HEK293 (cell line): Measurements from ENCODE around the gene CATSPER1.

ENCODE experiments used
- CTCF ChIA-PET: fragments of 350-600 bp; formaldehyde crosslinking; extraction: SDS; loops from one replicate; lab custom pipeline; 2021; ENCODE audit warnings: antibody characterized with exemption; lab: Yijun Ruan, JAX
- POLR2A ChIA-PET: fragments of 300-600 bp; formaldehyde crosslinking; extraction: SDS; loops from one replicate; lab custom pipeline; 2020; ENCODE audit warnings: antibody characterized with exemption, inconsistent platforms; lab: Yijun Ruan, JAX
- H3K27ac ChIP-seq: fragments of 200-500 bp; sonication (Bioruptor generic); 2 replicates; pipeline ENCODE4 v1.5.1; 2014; ENCODE audit warnings: low read depth, low read length, control low read depth, inconsistent platforms; ENCODE audit errors: extremely low read depth
- H3K36me3 ChIP-seq, 2 experiments: fragments of 200-500 bp in 1 of 2; sonication (Bioruptor generic) in 1 of 2; 1 replicate in 1 of 2; 2 replicates in 1 of 2; pipeline ENCODE4 v1.5.1; 2014 to 2017; ENCODE audit warnings: inconsistent platforms in 2 of 2, low read length in 2 of 2; ENCODE audit not compliant: control insufficient read depth in 2 of 2, insufficient read depth in 1 of 2
- H3K4me1 ChIP-seq: fragments of 200-500 bp; sonication (Bioruptor generic); 2 replicates; pipeline ENCODE4 v1.5.1; 2014; ENCODE audit warnings: mild to moderate bottlenecking, low read length, inconsistent platforms; ENCODE audit not compliant: control insufficient read depth, insufficient read depth
- H3K4me3 ChIP-seq: 2 replicates; pipeline ENCODE4 v1.5.1; 2011; ENCODE audit warnings: low read depth, mild to moderate bottlenecking, control low read depth, low read length, moderate library complexity
- H3K9me3 ChIP-seq: fragments of 200-500 bp; sonication (Bioruptor generic); 2 replicates; pipeline ENCODE4 v1.5.1; 2014; ENCODE audit warnings: low read depth, low read length, inconsistent platforms; ENCODE audit not compliant: control insufficient read depth, insufficient read depth
- BCL11A ChIP-seq: fragments of 450-650 bp; formaldehyde crosslinking; IDR thresholded peaks from 2 replicates; pipeline ENCODE4 v1.5.1; 2016; ENCODE audit warnings: low read depth, missing biosample characterization, missing genetic modification characterization
- EGR2 ChIP-seq: fragments of 450-650 bp; formaldehyde crosslinking; IDR thresholded peaks from 2 replicates; pipeline ENCODE4 v1.5.1; 2016; ENCODE audit warnings: low read depth, missing biosample characterization, missing genetic modification characterization
- ELK4 ChIP-seq: IDR thresholded peaks from 2 replicates; pipeline ENCODE4 v1.6.1; 2011; ENCODE audit warnings: mild to moderate bottlenecking, low read depth, low read length, borderline replicate concordance
- GFI1B ChIP-seq: fragments of 450-650 bp; formaldehyde crosslinking; IDR thresholded peaks from 2 replicates; pipeline ENCODE4 v1.5.1; 2016; ENCODE audit warnings: missing biosample characterization, missing genetic modification characterization
- GLI2 ChIP-seq: fragments of 450-650 bp; formaldehyde crosslinking; IDR thresholded peaks from 2 replicates; pipeline ENCODE4; 2017; ENCODE audit warnings: missing biosample characterization, missing genetic modification characterization, low read depth, borderline replicate concordance
- GLIS1 ChIP-seq: fragments of 450-650 bp; formaldehyde crosslinking; IDR thresholded peaks from 2 replicates; pipeline ENCODE4 v1.5.1; 2016; ENCODE audit warnings: missing biosample characterization, missing genetic modification characterization
- INSM2 ChIP-seq: fragments of 450-650 bp; formaldehyde crosslinking; IDR thresholded peaks from 2 replicates; pipeline ENCODE4 v1.5.1; 2016; ENCODE audit warnings: missing biosample characterization, missing genetic modification characterization
- SETDB1 ChIP-seq: IDR thresholded peaks from one replicate; pipeline ENCODE4 v1.6.1; 2017; ENCODE audit warnings: mild to moderate bottlenecking, low read length, moderate library complexity, mixed read lengths; ENCODE audit not compliant: insufficient read length
- SP2 ChIP-seq: fragments of 450-650 bp; formaldehyde crosslinking; IDR thresholded peaks from 2 replicates; pipeline ENCODE4 v1.5.1; 2016; ENCODE audit warnings: missing biosample characterization, missing genetic modification characterization
- SP7 ChIP-seq: fragments of 450-650 bp; formaldehyde crosslinking; IDR thresholded peaks from 2 replicates; pipeline ENCODE4 v1.5.1; 2016; ENCODE audit warnings: missing biosample characterization, missing genetic modification characterization
- ZBTB1 ChIP-seq: fragments of 450-650 bp; formaldehyde crosslinking; IDR thresholded peaks from 2 replicates; pipeline ENCODE4 v1.5.1; 2016; ENCODE audit warnings: missing biosample characterization, missing genetic modification characterization
- ZFP69B ChIP-seq: fragments of 450-650 bp; formaldehyde crosslinking; IDR thresholded peaks from 2 replicates; pipeline ENCODE4 v1.5.1; 2016; ENCODE audit warnings: missing biosample characterization, missing genetic modification characterization
- ZNF155 ChIP-seq: fragments of 450-650 bp; formaldehyde crosslinking; IDR thresholded peaks from 2 replicates; pipeline ENCODE4 v1.5.1; 2016; ENCODE audit warnings: missing biosample characterization, missing genetic modification characterization
- ZNF157 ChIP-seq: fragments of 450-650 bp; formaldehyde crosslinking; IDR thresholded peaks from 2 replicates; pipeline ENCODE4 v1.5.1; 2016; ENCODE audit warnings: missing biosample characterization, missing genetic modification characterization
- ZNF16 ChIP-seq: fragments of 450-650 bp; formaldehyde crosslinking; IDR thresholded peaks from 2 replicates; pipeline ENCODE4 v1.5.1; 2016; ENCODE audit warnings: low read depth, missing biosample characterization, missing genetic modification characterization
- ZNF169 ChIP-seq: fragments of 450-650 bp; formaldehyde crosslinking; IDR thresholded peaks from 2 replicates; pipeline ENCODE4 v1.5.1; 2016; ENCODE audit warnings: missing biosample characterization, missing genetic modification characterization
- ZNF174 ChIP-seq: fragments of 450-650 bp; formaldehyde crosslinking; IDR thresholded peaks from 2 replicates; pipeline ENCODE4 v1.5.0; 2017; ENCODE audit warnings: missing biosample characterization, mild to moderate bottlenecking, missing genetic modification characterization
- ZNF2 ChIP-seq: fragments of 450-650 bp; formaldehyde crosslinking; IDR thresholded peaks from 2 replicates; pipeline ENCODE4 v1.5.1; 2016; ENCODE audit warnings: missing biosample characterization, missing genetic modification characterization
- ZNF24 ChIP-seq: fragments of 450-650 bp; formaldehyde crosslinking; IDR thresholded peaks from 2 replicates; pipeline ENCODE4 v1.5.1; 2016; ENCODE audit warnings: missing biosample characterization, missing genetic modification characterization
- ZNF26 ChIP-seq: fragments of 450-650 bp; formaldehyde crosslinking; IDR thresholded peaks from 2 replicates; pipeline ENCODE4 v1.5.1; 2016; ENCODE audit warnings: missing biosample characterization, missing genetic modification characterization
- ZNF266 ChIP-seq: fragments of 450-650 bp; formaldehyde crosslinking; IDR thresholded peaks from 2 replicates; pipeline ENCODE4 v1.5.1; 2016; ENCODE audit warnings: missing biosample characterization, missing genetic modification characterization, low read depth
- ZNF292 ChIP-seq: fragments of 450-650 bp; formaldehyde crosslinking; IDR thresholded peaks from 2 replicates; pipeline ENCODE4 v1.5.1; 2016; ENCODE audit warnings: low read depth, missing biosample characterization, missing genetic modification characterization, borderline replicate concordance
- ZNF354C ChIP-seq: fragments of 450-650 bp; formaldehyde crosslinking; IDR thresholded peaks from 2 replicates; pipeline ENCODE4 v1.5.1; 2016; ENCODE audit warnings: missing biosample characterization, missing genetic modification characterization, low read depth, borderline replicate concordance
- ZNF423 ChIP-seq: fragments of 450-650 bp; formaldehyde crosslinking; IDR thresholded peaks from 2 replicates; pipeline ENCODE4 v1.5.1; 2016; ENCODE audit warnings: missing biosample characterization, missing genetic modification characterization
- ZNF48 ChIP-seq: fragments of 450-650 bp; formaldehyde crosslinking; IDR thresholded peaks from 2 replicates; pipeline ENCODE4 v1.5.1; 2016; ENCODE audit warnings: missing biosample characterization, missing genetic modification characterization
- ZNF610 ChIP-seq: fragments of 450-650 bp; formaldehyde crosslinking; IDR thresholded peaks from 2 replicates; pipeline ENCODE4 v1.5.1; 2016; ENCODE audit warnings: missing biosample characterization, missing genetic modification characterization, borderline replicate concordance
- ZNF629 ChIP-seq: fragments of 450-650 bp; formaldehyde crosslinking; IDR thresholded peaks from 2 replicates; pipeline ENCODE4 v1.5.1; 2017; ENCODE audit warnings: missing biosample characterization, missing genetic modification characterization
- ZNF660 ChIP-seq: fragments of 450-650 bp; IDR thresholded peaks from 2 replicates; pipeline ENCODE4 v1.5.1; 2018; ENCODE audit warnings: missing biosample characterization, mild to moderate bottlenecking, missing genetic modification characterization
- ZNF670 ChIP-seq: fragments of 450-650 bp; formaldehyde crosslinking; IDR thresholded peaks from 2 replicates; pipeline ENCODE4 v1.5.1; 2016; ENCODE audit warnings: missing biosample characterization, missing genetic modification characterization, low read depth
- ZNF677 ChIP-seq: fragments of 450-650 bp; IDR thresholded peaks from 2 replicates; pipeline ENCODE4 v1.5.0; 2018; ENCODE audit warnings: missing biosample characterization, mild to moderate bottlenecking, missing genetic modification characterization, moderate library complexity
- ZNF692 ChIP-seq: fragments of 450-650 bp; formaldehyde crosslinking; IDR thresholded peaks from 2 replicates; pipeline ENCODE4 v1.5.1; 2016; ENCODE audit warnings: missing biosample characterization, missing genetic modification characterization
- ZNF792 ChIP-seq: fragments of 450-650 bp; formaldehyde crosslinking; IDR thresholded peaks from 2 replicates; pipeline ENCODE4 v1.5.1; 2016; ENCODE audit warnings: missing biosample characterization, missing genetic modification characterization
- ZSCAN16 ChIP-seq: fragments of 450-650 bp; formaldehyde crosslinking; IDR thresholded peaks from 2 replicates; pipeline ENCODE4 v1.5.1; 2016; ENCODE audit warnings: missing biosample characterization, missing genetic modification characterization

The CATSPER1 gene

GRCh38 chr11:66051766-66052663 lies 25.7 kb upstream of the CATSPER1 start, which contains the start of gene SF3B2:
TSS of gene SF3B2 (plus strand) at chr11:66052364. CDS start at chr11:66052385, 21 bp downstream.
- Histone ChIP-seq H3K9me3 (no peaks in the 10 kb centered on the region), H3K4me1 (peaks cover 8% of the 10 kb centered on the region), H3K36me3 (peaks cover 17 to 42% of the 10 kb centered on the region in 2 experiments), H3K27ac (peak within 1 kb of the TSS; percentile 93), H3K4me3 (peak within 1 kb of the TSS; percentile 90)
- ChIA-PET CTCF (interaction anchor here (0.5 to 4.7 kb wide), 12 partner anchors 11 to 511 kb away, joined by 3 to 36 read pairs (median 3); partner anchors contain the start of gene CATSPER1), POLR2A (interaction anchor here (0.5 to 2.1 kb wide), 18 partner anchors 8 to 515 kb away, joined by 3 to 7 read pairs (median 4); partner anchors contain the start of genes BANF1, PELI3 and RNASEH2C)
- TF ChIP-seq BCL11A (tag by site-specific recombination), result no peak
- TF ChIP-seq SP7 (tag by site-specific recombination), result peak; percentile 63
- TF ChIP-seq ZNF423, result 0 out of 2 replicates have a peak, but pooled peaks have one; percentile 19
- TF ChIP-seq ZNF48 (tag by site-specific recombination), result no peak
- TF ChIP-seq EGR2 (tag by site-specific recombination), result peak; percentile 9; the same call in 1 of the 2 replicates
- TF ChIP-seq ZNF677 (tag by site-specific recombination), result no peak
- no peak for TF ChIP-seq SETDB1
- TF ChIP-seq ZNF292 (tag by site-specific recombination), result no peak
- TF ChIP-seq ZNF16 (tag by site-specific recombination), result no peak
- no peak for TF ChIP-seq ZSCAN16
- peak; percentile 55 for TF ChIP-seq ZNF660 (tag by site-specific recombination)
- peak; percentile 51; the same call in 1 of the 2 replicates for TF ChIP-seq ZFP69B (tag by site-specific recombination)
- no peak for TF ChIP-seq ZNF354C (tag by site-specific recombination)
- no peak for TF ChIP-seq ZNF155 (tag by site-specific recombination)
- TF ChIP-seq GLI2 (tag by site-specific recombination), result no peak
- no peak for TF ChIP-seq ZNF266 (tag by site-specific recombination)
- no peak for TF ChIP-seq ELK4
- TF ChIP-seq ZNF629 (tag by site-specific recombination), result peak; percentile 80
- peak; percentile 19; the same call in 1 of the 2 replicates for TF ChIP-seq INSM2
- TF ChIP-seq ZNF157 (tag by site-specific recombination), result no peak
- TF ChIP-seq ZNF26 (tag by site-specific recombination), result no peak
- peak; percentile 85 for TF ChIP-seq GLIS1 (tag by site-specific recombination)
- TF ChIP-seq ZNF169 (tag by site-specific recombination), result no peak
- no peak for TF ChIP-seq ZNF670 (tag by site-specific recombination)
- no peak for TF ChIP-seq ZNF174 (tag by site-specific recombination)
- peak; percentile 97 for TF ChIP-seq SP2 (tag by site-specific recombination)
- TF ChIP-seq GFI1B (tag by site-specific recombination), result no peak
- TF ChIP-seq ZNF692 (tag by site-specific recombination), result peak; percentile 71
- no peak for TF ChIP-seq ZBTB1
- TF ChIP-seq ZNF610 (tag by site-specific recombination), result no peak; the same call in 1 of the 2 replicates
- TF ChIP-seq ZNF792 (tag by site-specific recombination), result no peak
- TF ChIP-seq ZNF24 (tag by site-specific recombination), result no peak
- TF ChIP-seq ZNF2 (tag by site-specific recombination), result peak; percentile 38; the same call in 1 of the 2 replicates
